SU-DHL-6 (cell line): ENCODE measurements around the gene FHOD3.

ENCODE experiments used
- EZH2phosphoT487 ChIP-seq: fragments of 200-600 bp; sonication (generic), shearing (Covaris generic); conservative IDR thresholded peaks from 2 replicates; pipeline ENCODE4 v1.6.1; 2018; ENCODE audit warnings: mild to moderate bottlenecking, antibody characterized with exemption, low read length, moderate library complexity, mixed read lengths
- TF ChIP-seq, protein P1 (sequence below): fragments of 200-600 bp; sonication (generic); IDR thresholded peaks from one replicate; pipeline ENCODE4 v1.5.1; 2017; ENCODE audit warnings: antibody characterized with exemption, mild to moderate bottlenecking, low read length, moderate library complexity; ENCODE audit not compliant: insufficient read depth, poor library complexity, severe bottlenecking

DNA sequence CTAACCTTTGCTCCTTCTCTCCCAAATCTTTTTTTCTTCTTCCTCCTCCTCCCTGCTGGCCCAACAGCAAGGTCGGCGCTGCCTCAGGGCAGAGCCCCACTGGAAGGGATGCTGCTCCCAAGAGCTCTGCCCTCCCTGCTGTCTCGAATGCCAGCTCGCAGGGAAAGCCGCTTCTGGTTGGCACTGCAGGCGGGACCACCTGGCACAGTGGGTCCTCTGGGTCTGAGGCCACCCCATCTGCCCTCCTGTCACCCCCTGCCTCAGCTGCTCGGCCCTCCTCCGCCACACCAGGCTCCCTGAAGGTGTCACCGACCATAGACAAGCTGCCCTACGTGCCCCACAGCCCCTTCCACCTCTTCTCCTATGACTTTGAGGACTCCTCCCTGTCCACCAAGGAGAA lies 355.0 kb downstream of the FHOD3 start:
- TF ChIP-seq, protein P1, sequence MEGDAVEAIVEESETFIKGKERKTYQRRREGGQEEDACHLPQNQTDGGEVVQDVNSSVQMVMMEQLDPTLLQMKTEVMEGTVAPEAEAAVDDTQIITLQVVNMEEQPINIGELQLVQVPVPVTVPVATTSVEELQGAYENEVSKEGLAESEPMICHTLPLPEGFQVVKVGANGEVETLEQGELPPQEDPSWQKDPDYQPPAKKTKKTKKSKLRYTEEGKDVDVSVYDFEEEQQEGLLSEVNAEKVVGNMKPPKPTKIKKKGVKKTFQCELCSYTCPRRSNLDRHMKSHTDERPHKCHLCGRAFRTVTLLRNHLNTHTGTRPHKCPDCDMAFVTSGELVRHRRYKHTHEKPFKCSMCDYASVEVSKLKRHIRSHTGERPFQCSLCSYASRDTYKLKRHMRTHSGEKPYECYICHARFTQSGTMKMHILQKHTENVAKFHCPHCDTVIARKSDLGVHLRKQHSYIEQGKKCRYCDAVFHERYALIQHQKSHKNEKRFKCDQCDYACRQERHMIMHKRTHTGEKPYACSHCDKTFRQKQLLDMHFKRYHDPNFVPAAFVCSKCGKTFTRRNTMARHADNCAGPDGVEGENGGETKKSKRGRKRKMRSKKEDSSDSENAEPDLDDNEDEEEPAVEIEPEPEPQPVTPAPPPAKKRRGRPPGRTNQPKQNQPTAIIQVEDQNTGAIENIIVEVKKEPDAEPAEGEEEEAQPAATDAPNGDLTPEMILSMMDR, result no peak
- no peak for TF ChIP-seq EZH2phosphoT487
